SK-N-SH treated with all-trans-retinoic acid at 6 μM for 48 hours (cell line): ENCODE data around the gene DPF3.

Source experiments
- GLIS3 ChIP-seq: fragments of 250-450 bp; sonication (Bioruptor Pico); IDR thresholded peaks from 2 replicates; pipeline ENCODE4 v1.5.0; 2020; ENCODE audit warnings: mild to moderate bottlenecking, moderate library complexity
- RARB ChIP-seq: fragments of 250-450 bp; sonication (Bioruptor Pico); IDR thresholded peaks from 2 replicates; pipeline ENCODE4 v1.8.0; 2021; ENCODE audit warnings: mild to moderate bottlenecking, moderate library complexity
- SNAI2 ChIP-seq: fragments of 250-450 bp; sonication (Bioruptor Pico); IDR thresholded peaks from 2 replicates; pipeline ENCODE4 v1.5.0; 2020; ENCODE audit warnings: mild to moderate bottlenecking, moderate library complexity
- ZNF70 ChIP-seq: fragments of 450-650 bp; formaldehyde crosslinking; IDR thresholded peaks from 2 replicates; pipeline ENCODE4 v1.5.0; 2020; ENCODE audit warnings: mild to moderate bottlenecking, moderate library complexity

- no peak for TF ChIP-seq ZNF70
- TF ChIP-seq SNAI2 (CRISPR knock-in tag), result no peak
- no peak for TF ChIP-seq GLIS3 (CRISPR knock-in tag)
- TF ChIP-seq RARB (CRISPR knock-in tag), result no peak
Observed at GRCh38 chr14:72932893-72933292, 39.0 kb upstream of the DPF3 start.
